GM18858 (cell line): ENCODE measurements around the gene PLXNA4.

ENCODE experiments used
- ATAC-seq: cut with Tn5 transposase; IDR thresholded peaks from one replicate; pipeline ENCODE4 v1.9.1; 2021; ENCODE audit not compliant: unreplicated experiment

PLXNA4 gene

DNA sequence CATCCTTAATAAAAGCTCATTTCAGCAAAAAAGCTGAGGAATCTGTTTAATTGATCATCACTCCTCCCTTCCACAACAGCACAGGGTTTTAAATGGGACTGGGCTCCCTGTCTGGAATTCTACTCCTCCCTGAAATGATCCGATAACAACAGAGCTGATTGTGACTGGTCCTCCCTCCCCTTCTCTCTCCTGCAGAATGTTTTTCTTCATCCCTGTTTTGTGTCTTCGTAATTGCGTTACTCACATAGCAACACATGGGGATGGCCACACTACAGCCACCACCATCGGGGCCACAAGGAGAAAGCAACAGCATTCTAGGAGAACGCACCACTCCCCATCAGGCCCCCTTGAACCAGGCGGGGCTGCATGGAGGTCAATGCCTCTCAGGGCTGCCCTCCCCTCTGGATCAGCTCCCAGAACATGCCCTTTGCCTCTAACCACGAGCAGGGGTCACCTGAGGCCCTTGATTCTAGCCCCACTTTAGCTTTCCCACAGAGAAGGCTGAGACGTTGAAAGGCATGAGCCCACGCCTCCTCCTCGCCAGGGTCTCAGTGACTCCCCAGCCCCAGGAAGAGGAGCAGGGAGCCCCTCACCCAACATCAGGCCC, 152.6 kb downstream of the PLXNA4 start:
- no peak for ATAC-seq

DNA sequence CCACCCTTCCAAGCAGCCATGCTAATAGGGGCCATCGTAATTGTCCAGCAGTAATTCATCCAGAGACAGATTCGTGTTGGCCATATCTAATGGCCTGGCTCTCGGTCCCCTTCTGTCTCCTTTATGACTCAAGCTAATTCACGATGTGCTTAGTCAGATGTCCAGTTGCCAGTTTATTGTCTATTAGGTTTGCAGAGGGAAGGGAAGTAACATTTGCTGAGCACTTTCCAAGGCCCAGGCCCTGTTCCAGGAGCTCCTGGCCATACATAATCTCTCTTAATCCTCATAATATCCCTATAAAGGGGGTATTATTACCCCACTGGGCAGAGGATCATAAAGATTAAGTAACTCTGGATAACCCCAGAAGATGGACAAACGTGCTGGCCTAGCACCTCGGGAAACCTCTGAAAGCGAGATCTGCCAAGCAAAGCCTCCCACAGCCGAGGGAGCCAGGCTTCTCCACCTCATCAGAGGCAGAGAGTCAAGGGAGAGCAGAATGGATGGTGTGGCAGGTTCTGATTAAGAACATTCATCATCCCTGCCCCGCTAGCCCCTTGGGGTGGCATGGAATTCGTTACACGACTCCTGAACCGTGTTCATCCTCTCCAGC, 153.7 kb downstream of the PLXNA4 start:
- no peak for ATAC-seq

DNA sequence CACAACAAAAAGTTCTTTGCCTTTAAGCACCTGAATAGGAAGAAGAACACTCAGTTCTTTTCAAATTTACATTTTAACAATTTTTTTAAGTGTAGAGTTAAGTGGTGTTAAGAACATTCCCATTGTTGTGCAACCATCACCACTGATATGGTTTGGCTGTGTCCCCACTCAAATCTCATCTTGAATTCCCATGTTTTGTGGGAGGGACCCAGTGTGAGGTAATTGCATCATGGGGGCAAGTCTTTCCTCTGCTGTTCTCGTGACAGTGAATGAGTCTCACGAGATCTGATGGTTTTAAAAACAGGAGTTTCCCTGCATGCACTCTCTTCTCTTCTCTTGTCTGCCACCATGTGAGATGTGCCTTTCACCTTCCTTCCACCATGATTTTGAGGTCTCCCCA, 155.7 kb downstream of the PLXNA4 start:
- ATAC-seq: no peak

DNA sequence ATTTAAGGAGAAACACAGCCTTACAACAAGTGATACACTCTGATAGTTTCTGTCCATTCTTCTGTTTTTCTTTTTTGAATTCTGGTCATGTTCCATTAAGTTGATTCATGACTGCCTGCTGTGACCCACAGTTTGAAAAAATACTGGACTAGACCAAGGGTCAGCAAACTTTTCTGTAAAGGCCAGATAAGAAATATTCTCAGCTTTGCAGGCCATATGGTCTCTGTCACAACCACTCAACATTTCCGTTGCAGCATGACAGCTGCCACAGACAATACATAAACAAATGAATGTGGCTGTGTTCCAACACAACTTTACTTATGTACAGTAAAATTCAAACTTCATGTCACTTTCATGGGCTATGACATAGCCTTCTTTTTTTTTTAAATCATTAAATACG, 156.7 kb downstream of the PLXNA4 start:
- ATAC-seq: no peak

DNA sequence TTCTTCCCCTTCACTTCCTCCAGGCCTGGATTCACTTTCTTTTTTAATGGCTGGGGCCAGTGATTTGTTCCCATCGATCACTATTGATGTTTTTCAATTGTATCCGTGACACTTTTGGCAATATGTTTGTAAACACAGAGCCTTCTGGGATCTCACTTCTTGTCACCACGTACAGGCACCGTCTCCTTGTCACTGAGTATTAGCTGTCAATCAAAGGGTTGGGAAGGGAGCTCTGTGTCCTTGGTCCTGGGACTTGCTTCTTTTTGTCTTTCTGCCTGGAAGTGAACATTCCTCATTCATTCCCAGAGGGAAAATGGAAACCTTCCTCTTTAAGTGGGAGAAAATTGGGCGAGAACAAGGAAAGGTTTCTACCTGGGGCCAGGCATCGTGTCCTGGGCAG, 157.4 kb downstream of the PLXNA4 start:
- ATAC-seq: no peak

DNA sequence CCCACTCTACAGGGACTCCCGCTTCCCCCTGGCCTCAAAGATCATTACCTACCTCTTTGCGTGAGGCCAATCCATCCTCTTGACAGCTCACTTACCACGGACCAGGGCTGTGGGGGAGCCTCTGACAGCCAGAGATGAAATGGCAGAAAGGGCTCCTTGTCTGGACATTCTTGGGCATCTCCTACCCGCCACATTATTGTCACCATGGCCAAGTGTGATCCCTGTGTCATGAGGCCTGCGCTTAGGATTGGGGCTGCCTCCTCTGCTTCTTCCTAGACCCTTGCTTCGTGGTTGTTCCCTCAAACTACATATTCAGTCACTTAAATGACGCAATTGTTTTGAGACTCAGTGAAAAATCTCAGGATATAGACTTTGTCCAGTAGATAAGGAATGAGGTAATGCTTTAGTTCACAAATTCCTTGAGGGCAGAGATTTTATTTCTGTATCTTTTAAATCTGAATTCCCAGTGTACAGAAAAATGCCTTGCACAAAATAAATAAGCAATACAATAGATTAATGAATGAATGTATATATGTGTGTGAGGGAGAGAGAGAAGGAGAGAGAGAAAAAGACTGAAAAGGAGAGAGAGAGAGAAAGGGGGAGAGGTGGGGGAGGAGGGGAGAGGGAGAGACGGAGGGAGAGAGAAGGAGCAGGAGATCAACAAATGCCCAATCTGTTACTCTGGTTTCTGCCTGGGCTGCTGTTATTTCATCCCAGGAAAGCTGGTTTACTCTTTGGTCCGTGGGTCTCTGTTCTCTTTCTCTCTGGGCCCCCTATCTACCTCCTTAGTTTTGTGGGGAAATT, 159.0 kb downstream of the PLXNA4 start:
- ATAC-seq: no peak

DNA sequence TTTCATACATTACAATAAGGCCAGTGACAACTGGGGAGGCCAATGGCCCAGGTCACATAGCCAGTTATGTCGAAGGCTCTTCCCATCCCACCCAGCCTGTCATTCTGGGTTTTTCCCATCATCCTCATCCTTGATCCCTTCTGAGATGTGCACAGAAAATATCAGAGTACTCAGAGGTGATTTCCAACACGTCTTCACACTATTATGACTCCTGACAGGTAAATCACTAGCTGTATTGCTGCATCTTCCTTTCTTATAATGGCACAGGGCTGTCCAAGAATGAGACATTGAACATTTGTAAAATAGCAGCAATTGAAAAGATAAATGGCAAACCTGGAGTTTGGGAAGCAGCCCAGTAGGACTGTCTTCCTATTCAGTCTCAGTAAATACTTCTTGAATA, 159.9 kb downstream of the PLXNA4 start:
- no peak for ATAC-seq

DNA sequence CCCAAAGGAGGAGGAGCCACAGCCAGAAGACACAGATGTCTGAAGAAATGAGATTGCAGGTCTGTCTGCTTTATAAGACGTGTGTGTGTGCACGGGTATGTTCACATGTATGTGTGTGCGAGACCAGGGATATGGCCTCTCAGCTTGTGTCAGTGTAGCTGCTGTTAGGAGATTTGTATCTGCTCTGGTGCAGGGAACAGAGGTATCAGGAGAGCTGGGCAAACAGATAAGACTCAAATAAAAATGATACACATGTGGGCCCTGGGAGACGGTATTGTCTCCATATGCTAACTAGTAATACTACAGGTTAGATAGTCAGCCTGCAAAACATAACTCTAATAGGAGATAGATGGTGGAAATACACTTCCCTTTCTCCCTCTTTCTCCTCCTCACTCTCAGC, 161.0 kb downstream of the PLXNA4 start:
- no peak for ATAC-seq

DNA sequence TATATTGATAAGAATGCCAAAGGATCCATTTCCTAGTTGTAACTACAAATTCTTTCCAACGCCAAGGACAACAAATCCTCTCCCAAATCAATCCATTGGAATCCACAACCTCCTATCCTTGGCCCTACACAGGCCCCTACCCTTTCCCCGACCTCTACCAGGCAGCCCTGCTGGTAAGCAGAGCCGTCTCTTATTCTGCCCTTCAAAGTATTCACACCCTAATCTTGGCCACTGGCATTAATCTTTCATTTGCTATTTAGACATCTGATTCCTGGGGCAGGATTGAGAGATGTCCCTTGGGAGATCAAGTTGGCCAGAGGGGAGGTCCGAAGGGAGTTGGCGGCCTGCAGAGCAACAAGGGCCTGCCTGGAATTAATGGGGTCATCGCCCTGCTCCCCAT, 161.4 kb downstream of the PLXNA4 start:
- no peak for ATAC-seq

DNA sequence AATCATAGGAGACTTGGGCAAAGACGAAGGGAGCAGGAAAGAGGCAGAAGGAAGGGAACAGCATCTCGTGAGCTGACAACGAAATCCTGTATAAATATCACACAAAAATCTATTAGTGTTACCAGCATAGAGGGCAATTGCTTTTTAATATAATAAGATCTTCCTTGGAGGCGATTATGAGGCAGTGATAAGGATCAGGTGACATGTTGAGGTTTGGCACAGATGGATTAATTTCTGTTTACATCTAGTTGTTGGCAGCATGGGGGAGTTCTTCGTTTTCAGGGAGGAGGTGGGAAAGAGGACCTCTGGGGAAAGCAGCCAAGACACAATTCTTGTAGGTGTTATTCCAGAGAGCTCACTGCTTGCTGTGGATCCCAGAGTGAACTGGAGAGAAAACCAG, 163.8 kb downstream of the PLXNA4 start:
- no peak for ATAC-seq

DNA sequence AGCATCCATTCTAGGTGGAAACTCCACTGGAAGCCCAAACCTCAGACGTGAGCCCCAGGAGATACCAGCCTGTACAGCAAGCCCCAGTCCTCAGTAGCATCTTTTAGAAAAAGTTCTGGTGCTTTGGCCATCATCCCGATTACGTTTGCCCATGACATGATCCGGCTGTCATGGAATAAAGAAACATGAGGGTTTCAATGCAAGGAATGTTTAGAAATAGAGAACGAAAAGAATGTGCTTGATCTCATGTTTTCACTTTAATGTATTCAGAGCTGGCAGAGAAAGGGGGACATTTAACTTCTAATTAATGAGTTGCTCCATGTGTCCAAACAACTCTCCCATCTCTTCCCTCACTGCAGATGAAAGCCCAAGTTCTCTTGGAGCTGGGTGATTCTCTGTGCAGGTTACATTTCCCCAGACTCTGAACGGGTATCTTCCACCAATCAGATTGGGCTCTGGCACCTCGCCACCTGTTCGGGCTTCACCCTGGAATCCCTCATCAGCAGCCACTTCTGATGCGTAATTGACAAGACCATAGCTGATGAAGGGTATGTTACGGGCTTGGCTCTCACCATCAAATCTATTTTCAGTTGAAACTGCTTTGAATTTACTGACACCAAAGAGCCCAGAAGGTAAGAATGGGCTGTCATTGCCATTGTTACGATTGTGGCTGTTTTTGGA, 165.3 kb downstream of the PLXNA4 start:
- ATAC-seq: no peak

DNA sequence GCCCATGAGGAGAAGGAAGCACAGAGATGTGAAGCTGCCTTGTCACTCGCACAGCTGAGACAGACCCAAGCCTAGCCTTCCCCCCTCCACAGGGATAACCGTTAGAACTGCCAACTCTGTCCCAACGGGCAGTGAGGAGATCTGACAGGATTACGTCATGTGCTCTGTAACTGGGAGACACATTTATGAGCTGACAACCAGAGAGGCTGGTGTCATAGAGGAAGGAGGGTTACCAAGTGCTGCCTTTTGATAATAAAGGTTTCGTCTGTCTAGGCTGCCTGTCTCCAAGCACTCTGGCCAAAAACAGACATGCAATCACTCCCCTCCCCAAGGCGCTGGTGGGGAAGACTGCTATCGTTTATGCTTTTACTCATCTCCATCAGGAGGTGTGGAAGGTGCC, 165.9 kb downstream of the PLXNA4 start:
- ATAC-seq: no peak

DNA sequence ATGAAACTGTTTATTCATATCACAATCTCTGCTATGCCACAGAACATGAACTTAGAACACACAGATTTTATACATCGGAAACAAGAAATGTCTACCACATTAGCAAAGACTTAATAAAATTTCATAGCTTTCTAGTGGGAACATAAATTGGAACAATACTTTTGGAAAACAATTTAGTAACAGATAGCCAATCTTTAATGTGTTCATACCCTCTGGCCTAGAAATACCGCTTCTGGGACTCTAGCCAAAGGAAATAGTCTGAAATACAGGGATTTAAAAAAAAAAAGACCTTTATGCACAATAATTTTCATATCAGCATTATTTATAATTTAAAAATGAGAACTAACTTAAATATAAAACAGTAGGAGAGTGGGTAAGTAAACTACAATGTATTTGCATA, 168.5 kb downstream of the PLXNA4 start:
- ATAC-seq: no peak

DNA sequence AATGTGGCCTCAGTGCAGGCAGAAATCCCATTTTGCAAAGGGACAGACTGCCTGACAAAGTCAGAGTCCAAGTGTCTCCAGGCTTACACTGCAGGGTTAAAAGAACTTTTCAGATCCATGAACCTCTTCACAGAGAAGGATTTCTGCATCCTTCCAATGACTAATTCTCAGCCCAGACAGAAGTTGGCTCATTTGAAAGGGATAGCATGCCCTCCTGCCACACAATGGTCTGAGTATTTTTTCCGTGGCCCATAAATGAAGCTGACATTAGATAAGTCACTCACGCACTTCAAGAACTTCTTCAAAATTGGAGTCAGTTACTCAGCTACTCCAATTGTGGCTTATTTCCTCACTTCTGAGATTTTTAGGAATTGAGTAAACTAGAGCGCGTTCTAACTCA, 170.2 kb downstream of the PLXNA4 start:
- ATAC-seq: no peak

DNA sequence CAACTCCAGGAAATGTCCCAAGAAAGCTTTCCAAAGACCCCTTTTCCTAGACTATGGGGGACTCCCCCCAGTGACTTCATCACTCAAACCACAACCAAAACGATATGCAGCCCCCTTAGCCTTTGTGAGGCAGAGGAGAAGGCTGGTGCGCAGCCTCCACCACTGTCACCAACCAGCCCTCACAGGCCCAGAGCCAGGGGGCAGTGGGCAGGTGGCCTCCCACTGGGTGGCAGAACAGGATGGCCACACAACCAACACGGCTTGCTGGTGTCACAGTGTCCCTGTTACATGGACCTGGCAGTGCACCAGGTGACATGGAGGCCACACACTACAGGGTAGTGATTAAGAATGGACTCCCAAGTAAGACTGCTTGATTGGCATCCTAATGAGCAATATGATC, 172.0 kb downstream of the PLXNA4 start:
- no peak for ATAC-seq

DNA sequence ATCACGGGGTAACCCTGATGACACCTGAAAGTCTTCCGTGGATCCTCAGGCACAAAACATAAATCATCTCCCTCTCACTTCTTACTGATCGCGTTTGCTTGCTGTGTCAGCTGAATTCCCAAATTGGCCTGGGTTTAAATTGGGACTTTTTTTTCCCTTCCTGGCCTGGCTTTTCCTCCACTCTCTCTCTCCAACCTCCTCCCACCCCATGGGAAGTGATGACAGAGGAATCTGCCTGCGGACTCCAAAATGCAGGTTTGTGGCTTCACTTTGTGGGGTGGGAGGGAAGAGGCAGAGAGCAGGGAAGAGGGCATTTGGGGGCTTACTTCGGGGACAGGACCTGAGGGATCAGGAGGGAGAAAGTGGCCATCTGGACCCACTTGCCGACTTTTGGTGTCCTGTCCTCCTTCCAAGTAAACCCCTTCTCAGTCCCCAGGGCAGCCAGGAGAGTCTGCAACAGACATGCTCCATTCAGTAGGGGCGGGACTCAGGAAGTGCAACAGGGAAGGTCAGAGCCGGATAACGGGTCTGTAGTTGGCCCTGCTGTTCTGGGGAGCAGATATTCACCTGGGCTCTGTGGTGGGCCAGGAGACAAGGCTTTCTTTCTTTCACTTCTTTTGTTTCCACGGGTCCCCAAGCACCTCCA, 172.7 kb downstream of the PLXNA4 start:
- ATAC-seq: no peak

DNA sequence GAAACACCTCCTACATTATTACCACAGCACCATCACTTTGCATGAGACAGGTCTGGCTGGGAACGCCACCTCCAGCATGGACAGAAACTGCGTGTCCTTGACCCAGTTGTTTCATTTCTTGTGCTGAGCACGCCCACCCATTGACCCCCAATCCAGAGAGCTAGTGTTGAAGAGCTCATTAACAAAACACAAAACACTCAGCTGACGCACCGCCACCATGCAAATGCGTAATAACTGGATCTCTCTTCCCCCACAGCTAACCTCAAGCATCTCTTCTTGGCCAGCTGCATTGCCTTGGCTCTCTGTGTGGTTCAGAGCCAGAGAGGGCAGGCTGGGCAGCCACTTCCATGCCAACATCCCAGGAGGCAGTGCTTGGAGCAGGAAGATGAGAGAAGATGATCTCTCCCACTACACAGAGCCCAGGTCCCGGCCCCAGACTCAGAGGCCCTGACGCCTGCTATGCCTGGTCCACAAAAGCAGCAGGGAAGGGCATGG, 173.5 kb downstream of the PLXNA4 start:
- no peak for ATAC-seq

DNA sequence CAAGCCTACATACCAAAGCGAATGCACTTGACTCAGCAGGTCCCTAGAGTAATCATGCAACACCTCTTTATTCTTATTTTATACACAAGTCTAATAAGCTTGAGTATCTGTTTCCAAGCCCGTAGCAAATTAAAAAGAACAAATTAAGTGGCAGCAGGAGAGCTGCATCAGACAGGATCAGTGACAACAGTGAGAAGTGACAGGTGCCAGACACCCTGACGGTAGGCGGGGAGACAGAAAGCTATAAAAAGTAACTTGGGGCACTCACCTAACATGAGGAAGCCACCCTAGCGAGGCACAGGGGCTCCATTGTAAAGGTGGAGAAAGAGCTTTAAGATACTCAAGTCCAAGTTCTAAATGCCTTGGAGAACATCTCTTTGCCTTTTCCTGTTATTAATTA, 174.2 kb downstream of the PLXNA4 start:
- ATAC-seq: no peak

DNA sequence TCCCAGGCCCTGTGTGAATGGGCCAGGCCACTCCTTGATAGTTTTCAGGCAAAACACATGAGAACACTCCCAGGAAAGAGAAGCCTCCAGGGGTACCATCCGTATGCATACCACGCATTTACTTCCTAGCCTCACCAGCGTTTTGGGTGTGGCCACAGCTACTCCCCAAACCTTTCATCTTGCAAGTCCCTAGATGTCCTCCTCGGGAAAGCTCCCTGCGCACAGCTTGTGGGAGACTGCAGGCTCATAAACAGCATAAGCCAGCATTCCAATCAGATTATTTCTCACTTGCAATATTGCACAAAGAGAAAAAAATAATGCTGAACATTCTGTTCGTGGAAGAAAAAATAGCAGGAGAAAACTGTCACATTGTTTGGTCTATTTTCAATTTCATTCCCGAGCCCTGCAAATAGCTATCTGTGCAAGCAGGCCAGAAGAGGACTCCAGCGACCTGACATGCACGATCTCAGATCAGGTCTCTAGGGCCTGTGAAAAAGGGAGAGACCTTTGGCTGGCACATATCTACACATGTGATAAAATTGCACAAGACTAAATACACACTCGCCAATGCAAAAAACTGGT, 175.6 kb downstream of the PLXNA4 start:
- no peak for ATAC-seq

DNA sequence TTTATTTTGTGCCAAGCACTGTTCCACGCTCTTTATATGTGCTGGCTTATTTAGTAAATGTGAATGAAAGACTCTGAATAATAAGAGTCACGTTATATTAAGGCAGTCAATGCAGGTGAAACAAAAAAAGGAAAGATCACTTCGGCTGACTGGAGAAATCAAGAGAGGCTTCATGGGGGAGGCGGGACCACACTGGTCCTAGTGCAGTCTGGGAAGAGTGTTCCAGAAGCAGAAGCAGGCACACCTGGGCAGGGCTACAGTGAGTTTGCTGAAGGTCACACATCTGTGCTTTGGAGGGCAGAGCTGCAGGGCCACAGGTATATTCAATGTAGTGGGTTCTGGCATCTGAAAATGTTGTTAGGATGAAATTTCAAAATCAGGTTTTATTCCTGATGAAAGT, 176.9 kb downstream of the PLXNA4 start:
- no peak for ATAC-seq
